Activated naive CD4-positive, alpha-beta T cell (primary cell): ENCODE results near the gene CHIC2.

Experiments
- DNase-seq, 4 experiments: peaks; one replicate each; lab custom pipeline; 2025; lab: John Stamatoyannopoulos, UW

Gene CHIC2

DNA sequence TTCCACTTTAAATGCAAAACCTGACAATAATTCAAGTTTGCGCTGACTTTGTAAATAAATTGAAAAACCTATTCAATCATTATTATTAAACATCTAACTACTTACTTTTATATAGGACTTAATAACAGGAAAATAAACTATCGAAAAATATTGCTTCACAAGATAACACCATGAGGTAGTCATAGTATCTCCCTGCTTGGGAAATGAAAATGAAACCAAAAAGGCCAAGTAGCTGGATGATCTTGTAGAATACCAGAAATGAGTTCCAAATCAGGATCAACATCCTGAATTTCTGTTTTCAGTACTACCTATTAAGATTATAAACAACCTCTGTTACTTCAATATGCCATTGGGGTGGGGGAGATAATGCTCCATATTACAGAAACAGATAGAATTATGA is 58.9 kb downstream of the CHIC2 start:
- DNase-seq = no peak

DNA sequence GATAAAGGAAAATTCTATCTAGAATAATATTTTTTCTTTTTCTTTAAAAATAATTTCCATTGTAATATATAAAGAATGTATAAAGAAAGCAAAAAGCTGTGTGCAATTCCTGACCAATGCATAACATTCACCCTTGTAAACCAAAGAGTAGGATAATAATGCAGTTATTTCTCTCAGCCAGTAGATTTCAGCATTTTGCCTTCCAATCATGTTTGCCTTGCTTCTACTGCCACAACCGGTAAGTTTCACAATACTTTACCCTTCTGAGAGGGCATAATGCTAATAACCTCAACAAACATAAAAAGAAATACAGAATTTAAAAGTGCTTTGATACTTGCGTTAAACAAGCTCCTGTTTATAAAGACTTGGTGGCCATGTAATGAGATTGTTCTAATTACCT is 59.9 kb downstream of the CHIC2 start:
- no peak for DNase-seq

DNA sequence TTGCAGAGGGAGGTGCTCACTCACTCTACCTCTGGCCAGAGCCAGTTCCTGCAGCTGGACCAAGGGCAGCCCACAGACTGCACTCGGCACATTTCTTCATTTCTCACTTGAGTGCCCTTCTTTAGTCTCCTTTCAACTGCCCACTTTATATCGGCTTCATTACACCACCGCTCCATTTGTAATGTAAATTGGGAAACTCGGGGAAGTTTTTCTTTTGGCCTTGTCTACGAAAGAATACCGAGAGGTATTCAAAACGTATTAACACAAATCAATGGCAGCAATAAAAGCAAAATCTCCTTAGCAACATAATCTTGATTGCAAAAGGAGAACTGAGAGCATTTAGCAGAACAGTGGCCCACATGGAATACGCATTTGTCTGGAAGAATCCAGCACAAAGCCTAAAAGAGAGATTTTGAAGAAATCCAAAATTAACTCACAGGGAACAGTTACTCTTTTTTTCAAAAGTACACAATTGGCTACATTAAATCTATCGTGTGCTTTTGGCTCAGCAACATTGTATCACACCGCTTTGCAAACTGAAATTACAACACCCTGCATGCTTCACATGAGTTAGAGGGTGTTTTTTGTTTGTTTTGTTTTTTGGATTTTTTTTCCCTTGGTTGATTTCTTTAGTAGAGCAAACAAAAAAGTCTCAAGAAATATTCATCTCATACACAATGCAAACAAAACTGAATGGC is 62.6 kb downstream of the CHIC2 start:
- no peak for DNase-seq

DNA sequence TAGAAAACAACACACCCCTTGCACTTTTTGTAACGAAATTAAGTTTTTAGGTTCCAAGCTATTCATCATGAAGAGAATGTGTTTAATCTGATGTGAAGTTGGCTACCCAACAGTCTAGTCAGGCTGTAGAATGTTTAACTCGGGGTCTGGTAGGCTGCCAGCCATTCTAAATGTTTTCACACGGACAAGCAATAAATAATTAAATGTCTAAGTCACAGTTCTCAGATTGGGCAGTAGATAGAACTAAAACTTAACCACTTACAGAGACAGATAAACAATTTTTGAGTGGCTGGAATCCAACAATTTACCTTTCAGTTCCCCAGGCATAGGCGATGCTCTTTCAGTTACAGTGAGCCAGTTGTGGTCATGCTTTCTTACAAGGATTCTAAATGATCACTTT is 66.5 kb downstream of the CHIC2 start:
- DNase-seq = no peak

DNA sequence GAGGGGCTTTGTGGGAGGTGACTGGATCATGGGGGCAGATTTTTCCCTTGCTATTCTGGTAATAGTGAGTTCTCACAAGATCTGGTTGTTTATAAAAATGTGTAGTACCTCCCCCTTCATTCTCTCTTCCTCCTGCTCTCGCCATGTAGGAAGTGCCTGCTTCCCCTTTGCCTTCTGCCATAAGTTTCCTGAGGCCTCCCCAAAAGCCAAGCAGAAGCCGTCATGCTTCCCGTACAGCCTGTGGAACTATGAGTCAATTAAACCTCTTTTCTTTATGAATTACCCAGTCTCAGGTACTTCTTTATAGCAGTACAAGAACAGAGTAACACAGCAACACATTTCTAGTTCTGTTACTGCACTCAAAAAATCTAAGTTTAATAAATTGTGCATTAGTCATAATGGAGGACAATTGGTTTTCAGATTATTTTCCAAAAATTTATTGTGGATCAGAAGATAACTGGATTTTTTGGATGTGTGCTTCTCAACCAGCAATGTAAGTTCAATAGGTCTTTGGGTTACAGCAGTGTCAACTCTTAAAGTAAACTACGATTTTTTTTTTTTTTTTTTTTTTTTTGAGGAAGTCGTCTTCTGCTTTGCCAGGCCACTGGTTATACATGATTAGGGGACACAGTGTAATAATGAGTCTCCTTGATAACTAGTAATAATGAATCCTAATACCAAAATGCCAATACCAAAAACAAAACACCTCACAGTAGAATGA is 69.9 kb downstream of the CHIC2 start:
- DNase-seq = no peak

DNA sequence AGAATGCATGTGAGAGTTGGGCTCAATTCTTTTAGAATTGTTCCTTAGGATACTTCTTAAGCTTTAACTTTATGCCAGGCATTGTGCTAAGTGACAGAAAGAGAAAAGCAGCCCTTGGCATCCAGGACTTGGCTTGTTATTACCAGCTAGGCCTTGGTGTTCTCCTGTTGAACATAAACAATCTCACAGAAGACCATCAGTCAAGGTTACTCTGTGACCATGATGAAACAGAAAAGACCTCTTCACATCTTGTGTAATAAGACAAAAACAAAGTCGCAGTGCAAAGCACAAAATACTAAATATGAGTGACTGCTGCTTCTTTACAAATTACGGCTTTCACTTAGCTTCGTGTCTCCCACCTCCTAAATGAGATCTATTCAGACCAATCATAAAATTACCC is 71.6 kb downstream of the CHIC2 start:
- DNase-seq = no peak

DNA sequence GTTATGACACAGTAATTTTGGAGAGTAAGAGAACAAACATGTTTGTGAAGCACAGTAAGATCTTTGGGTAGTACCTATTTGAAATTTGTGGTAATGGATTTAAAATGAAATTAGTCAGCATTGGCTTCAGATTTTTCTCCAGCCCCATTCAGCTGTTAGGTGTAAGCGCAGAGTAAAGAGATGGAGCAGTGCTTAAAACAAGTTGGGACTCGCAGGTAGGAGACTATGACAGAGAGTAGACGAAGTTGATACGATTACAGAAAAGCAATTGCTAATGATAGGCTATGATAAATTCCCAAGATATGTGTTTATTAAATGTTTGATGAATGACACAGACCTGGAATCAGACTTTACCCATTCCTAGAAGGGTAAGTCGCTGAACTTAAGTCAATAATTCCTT is 72.6 kb downstream of the CHIC2 start:
- DNase-seq = no peak

DNA sequence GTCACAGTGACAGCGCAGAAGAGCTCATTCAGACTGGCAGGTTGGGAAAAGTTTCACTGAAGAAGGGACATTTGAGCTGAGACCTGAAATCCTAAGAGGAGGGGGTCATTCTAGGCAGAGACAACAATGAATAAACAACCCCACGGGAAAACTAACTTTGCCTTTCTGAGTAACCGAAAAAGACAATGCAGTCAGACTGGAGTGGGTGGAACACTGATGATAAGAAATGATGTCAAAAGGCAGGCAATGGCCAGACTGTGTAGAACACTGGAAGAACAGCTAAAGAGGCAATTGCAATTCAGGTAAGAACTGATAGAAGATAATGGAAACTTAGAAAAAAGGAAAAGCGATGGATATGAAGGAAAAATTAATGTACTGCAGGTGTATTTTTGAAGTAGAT is 73.8 kb downstream of the CHIC2 start:
- DNase-seq = no peak

DNA sequence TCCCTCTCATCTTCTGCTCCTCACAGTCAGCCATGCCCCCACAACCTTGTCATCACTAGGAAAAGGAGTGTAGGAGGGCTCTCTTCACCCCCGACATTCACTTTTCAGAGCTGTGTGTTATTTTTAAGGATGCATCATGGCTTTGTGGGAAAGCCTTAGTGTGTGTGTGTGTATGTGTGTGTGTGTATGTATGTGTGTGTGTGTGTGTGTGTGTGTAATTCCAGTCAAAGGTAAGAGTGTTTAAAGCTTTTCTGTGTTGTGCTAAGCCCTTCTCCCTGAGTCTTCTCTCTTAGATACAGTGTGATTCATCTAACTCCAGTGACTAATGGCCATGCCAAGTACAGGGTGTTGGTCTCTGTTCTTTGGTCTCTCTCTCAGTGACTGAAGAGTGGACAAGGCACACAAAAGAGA is 76.6 kb downstream of the CHIC2 start:
- no peak for DNase-seq

DNA sequence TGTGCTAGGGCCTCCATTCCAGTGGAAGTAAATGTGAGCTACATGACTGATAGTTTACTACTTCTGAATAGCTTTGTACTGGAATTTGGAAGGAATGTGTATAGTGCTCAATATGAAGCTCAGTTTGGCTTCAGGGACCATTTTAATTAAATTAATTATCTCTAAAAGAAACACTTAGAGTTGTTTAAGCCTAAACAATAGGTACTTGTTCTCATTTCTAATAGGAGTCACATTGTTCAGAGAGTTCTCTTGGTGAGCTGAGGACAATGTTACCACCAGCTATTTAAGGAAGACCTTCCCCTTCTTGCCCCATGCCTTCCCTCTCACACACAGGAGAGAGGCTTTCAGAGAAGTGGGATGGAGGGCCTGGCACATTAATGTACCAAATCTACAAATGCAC is 78.3 kb downstream of the CHIC2 start:
- no peak for DNase-seq

DNA sequence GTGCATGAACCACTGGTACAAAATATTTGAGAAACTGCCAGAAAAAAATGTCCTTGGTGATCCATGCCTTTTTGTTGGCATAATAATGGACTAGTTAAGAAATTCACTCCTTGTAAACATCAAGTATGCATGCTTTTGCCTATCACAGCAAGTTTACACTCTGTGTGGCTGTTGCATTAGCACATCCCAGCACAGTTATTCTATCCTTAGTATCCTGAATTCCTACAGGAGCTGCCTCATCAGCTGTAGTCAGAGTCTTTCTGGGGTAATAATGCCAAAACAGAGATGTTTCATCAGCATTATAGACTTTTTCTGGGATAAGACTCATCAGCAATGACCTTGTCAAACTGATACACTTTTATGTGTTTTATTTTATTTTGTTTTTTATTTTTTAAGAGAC is 82.8 kb downstream of the CHIC2 start:
- DNase-seq = no peak

DNA sequence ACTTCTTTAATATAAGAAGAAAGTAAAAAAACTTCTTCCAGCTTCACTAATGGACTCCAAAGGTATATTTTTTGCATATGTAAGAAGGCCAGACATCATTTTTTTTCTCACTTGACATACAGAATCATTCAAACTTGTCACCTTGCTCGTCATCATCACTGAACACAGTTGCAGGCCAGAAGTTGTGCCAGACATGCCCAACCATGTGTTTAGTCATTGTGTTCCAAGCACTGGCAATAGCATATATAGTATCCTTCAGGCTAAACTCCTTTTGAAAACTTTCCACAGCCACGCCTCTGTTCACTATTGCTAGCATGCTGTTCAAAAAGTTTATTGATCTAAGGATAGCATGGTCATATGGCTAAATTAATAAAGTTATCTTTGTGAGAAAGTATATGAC is 83.3 kb downstream of the CHIC2 start:
- DNase-seq = no peak

DNA sequence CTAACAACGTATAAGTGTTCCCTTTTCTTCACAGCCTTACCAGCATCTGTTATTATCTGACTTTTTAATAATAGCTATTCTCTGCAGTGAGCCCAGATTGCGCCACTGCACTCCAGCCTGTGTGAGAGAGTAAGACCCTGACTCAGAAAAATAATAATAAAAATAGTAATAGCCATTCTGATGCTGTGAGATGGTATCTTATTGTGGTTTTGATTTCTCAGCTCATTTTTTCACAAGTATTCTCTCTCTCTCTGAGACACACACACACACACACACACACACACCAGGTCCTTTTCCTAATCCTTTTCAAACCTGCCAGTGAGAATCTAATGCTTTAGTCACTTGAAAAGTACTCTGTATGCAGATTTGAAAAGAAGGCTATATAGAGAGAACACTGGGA is 89.8 kb downstream of the CHIC2 start:
- no peak for DNase-seq

DNA sequence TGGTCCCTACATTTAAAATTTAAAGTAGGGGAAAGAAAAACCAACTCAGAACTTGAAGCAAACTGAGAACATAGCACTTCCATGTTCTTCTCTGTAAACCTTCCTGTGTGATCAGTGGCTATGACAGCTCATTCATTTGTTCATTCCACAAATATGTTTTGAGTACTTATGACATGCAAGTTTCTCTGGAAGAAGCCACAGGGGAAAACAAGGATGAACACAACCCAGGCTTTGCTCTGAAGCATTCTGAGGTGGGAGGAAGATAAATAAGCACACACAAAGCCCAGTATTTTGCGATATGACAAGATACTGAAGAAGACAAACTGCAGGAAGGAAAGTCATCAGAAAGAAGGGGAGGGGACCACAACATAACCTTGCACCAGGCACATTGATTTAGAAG is 96.4 kb downstream of the CHIC2 start:
- no peak for DNase-seq

DNA sequence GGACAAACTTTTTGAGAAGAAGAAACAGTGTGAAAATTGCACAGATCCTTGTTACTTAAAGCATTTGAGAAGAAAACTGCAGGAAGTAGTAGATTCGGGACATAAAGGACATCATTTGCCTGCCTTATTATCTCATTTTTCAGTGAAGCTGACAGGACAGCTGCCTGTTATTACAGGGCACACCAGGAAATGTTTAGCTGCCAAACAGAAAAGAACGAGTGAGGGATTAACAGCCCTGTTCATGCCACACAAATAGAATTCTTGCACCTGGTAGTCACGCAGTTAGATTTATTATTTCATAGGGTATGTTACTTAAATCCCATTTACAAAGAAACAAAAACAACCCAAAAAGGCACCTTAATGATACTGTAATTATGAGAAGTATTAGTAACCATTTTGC is 100.6 kb downstream of the CHIC2 start:
- DNase-seq = no peak

DNA sequence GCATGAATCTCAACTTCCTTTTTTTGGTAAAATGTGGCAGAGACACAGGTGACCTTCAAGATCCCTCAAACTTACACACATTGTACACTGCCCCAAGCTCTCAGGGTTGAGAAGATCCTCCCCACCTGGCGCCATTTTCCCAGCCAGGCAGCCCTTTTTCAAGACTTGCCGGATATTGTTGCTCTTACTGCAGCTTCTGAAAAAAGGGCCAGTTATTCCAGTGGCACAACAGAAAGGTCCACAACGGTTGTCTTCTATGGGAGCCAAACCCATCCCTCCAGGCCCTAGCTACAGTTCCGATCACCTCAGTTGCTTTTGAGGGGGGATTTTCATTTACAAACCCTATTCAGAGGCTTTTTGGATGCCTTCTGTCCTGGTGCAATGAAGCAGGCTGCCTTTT is 101.1 kb downstream of the CHIC2 start:
- DNase-seq = no peak

DNA sequence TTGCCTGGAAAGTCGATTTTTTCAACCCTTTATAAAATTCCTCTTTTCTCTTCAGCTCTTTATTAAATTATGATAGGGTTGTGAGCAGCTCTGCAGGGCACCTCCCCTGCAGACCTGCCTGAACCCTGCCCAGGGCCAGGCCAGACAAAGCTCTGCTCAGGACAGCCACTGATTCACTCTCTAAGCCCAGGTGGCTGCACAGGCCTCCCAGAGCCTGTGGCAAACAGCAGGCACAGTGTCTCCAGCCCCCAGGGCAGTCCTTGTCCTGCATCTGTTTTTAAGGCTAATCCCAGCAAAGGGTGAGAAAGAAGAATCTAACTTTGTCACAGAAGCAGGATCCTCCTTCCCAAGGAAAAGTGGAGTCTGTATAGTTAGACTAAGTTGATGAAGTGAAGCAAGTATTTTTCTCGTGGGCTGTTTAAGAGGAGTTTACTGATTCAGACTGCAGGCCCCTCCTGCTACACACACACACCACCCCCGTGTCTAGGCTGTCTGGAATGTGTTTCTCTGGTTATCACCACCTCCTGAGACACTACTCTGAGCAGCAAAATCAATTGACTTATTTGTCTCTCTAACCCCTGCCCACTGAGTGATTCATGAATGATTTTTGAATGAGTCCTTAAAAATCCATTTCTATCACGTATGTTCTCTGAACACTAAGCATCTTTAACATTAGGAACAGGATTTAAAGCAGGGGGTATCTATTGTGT is 101.7 kb downstream of the CHIC2 start:
- DNase-seq = no peak

DNA sequence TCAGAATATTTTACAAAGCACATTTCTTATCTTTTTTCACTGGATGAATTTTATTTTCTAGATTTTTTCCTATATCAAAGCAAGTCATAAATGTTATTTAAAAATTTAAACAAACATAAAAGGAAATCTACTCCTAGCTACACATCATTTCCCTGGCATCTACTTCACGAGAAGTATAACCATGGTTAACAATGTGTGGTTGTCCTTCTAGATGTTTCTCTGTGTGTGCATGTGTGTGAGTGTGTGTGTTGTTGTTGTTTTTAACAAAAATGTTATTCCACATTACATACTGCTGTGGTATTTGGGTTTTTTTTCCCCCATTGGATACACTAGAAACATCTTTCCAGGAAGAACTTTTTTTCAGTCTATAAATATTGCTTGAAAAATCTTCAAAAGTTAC is 103.1 kb downstream of the CHIC2 start:
- DNase-seq = no peak

DNA sequence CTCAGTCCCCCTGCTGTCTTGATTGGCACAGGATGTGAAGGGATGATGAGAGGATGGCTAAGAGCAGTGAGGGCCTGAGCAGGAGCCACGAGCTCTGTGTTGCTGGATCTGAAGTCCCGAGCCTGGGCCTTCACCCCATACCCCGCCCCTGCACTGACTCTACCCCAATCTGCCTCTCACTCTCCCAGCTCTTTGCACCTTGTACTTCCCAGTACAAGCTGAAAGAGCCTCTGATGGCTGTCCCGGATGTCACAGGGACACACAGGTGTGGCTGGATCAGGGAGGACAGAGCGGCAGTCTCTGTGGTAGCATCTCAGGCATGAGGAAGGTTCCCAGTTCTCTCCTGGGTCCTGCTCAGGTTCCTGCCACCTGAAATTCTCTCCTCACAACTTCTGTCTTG is 103.6 kb downstream of the CHIC2 start:
- DNase-seq = no peak
